Activated T-cell treated with anti-CD3 and anti-CD28 coated beads, Interleukin-2, amount 50 U/mL, for 4 hours (primary cell): Measurements from ENCODE around the gene ABCC4. TPM values are rescaled to one million over a fixed set of nuclear protein-coding genes. Genes with fewer than 3 reads are reported as not detected.
"Not testable (repeated sequence)": the region's sequence is repeated elsewhere in the genome, so short reads cannot be mapped to it uniquely, and the experiment has no call there.

Experiments used
- ATAC-seq, 2 donors: fragments of 200-7000 bp; cut with Tn5 transposase; one replicate each; pipeline ENCODE4 v1.10.0; 2021
- DNase-seq: peaks from one replicate; pipeline ENCODE4 v3.0.0-alpha.2; 2020
- H3K27me3 Mint-ChIP-seq: one replicate; pipeline ENCODE4 v1.8.0; 2021; ENCODE audit warnings: low read depth, mixed read lengths
- H3K36me3 Mint-ChIP-seq: one replicate; pipeline ENCODE4 v1.8.0; 2022; ENCODE audit warnings: mixed read lengths; ENCODE audit not compliant: insufficient read depth
- H3K4me1 Mint-ChIP-seq: one replicate; pipeline ENCODE4 v1.8.0; 2021; ENCODE audit warnings: low read depth, mixed read lengths
- H3K4me3 Mint-ChIP-seq: one replicate; pipeline ENCODE4 v1.8.0; 2021; ENCODE audit warnings: mild to moderate bottlenecking, moderate library complexity, mixed read lengths
- H3K9me3 Mint-ChIP-seq: one replicate; pipeline ENCODE4 v1.8.0; 2021; ENCODE audit warnings: mixed read lengths
- total RNA-seq, 3 donors: library from RNA; stranded (reverse); gene quantifications; one replicate each; pipeline ENCODE4 v1.2.1, GENCODE V29; 2021

The ABCC4 gene
- total RNA-seq, 3 donors from 2014 or later, result 17.6 to 18.5 (median 18.3) TPM

- Mint-ChIP-seq H3K4me3 (no peak overlapping the region), H3K36me3 (peaks cover 44% of the 10 kb centered on the region), H3K27me3 (no peaks in the 10 kb centered on the region), H3K9me3 (peaks cover 11% of the 10 kb centered on the region), H3K4me1 (peaks cover 20% of the 10 kb centered on the region)
- ATAC-seq, result no peak
- DNase-seq, result no peak
Observed at GRCh38 chr13:95174517-95174916, 126.7 kb downstream of the ABCC4 start.

- Mint-ChIP-seq H3K36me3 (peaks cover 23% of the 10 kb centered on the region), H3K27me3 (no peaks in the 10 kb centered on the region), H3K4me1 (no peaks in the 10 kb centered on the region), H3K4me3 (no peak overlapping the region), H3K9me3 (no peaks in the 10 kb centered on the region)
- no peak for DNase-seq
- ATAC-seq, result no peak
Observed at GRCh38 chr13:95168191-95168590, 133.1 kb downstream of the ABCC4 start.

GRCh38 chr13:95167003-95167402 lies 134.2 kb downstream of the ABCC4 start:
- not testable (repeated sequence) for H3K4me1 Mint-ChIP-seq, DNase-seq, ATAC-seq, H3K4me3 Mint-ChIP-seq, H3K27me3 Mint-ChIP-seq, H3K9me3 Mint-ChIP-seq
- H3K36me3 Mint-ChIP-seq, result peaks cover 16% of the 10 kb centered on the region

GRCh38 chr13:95164830-95165229 lies 136.4 kb downstream of the ABCC4 start:
- ATAC-seq (no peak), DNase-seq (no peak)
- Mint-ChIP-seq H3K36me3 (peaks cover 24% of the 10 kb centered on the region), H3K4me3 (no peak overlapping the region), H3K27me3 (no peaks in the 10 kb centered on the region), H3K4me1 (no peaks in the 10 kb centered on the region), H3K9me3 (no peaks in the 10 kb centered on the region)

- H3K9me3 Mint-ChIP-seq, result no peaks in the 10 kb centered on the region
- no peak overlapping the region for H3K4me3 Mint-ChIP-seq
- no peak for DNase-seq
- no peaks in the 10 kb centered on the region for H3K4me1 Mint-ChIP-seq
- H3K36me3 Mint-ChIP-seq, result peaks cover 31% of the 10 kb centered on the region
- no peaks in the 10 kb centered on the region for H3K27me3 Mint-ChIP-seq
- no peak for ATAC-seq
Observed at GRCh38 chr13:95160112-95160906, 140.9 kb downstream of the ABCC4 start.

GRCh38 chr13:95159458-95159857 lies 141.8 kb downstream of the ABCC4 start:
- H3K4me1 Mint-ChIP-seq, result no peaks in the 10 kb centered on the region
- no peak for ATAC-seq

GRCh38 chr13:95156208-95156607 lies 145.0 kb downstream of the ABCC4 start:
- Mint-ChIP-seq H3K27me3 (no peaks in the 10 kb centered on the region), H3K36me3 (peaks cover 36% of the 10 kb centered on the region), H3K4me3 (no peak overlapping the region), H3K9me3 (no peaks in the 10 kb centered on the region), H3K4me1 (no peaks in the 10 kb centered on the region)
- DNase-seq (no peak), ATAC-seq (no peak)

More at GRCh38 chr13:95159458-95159857, 141.8 kb downstream of the ABCC4 start:
- Mint-ChIP-seq H3K27me3 (no peaks in the 10 kb centered on the region), H3K9me3 (no peaks in the 10 kb centered on the region), H3K4me3 (no peak overlapping the region), H3K36me3 (peaks cover 35% of the 10 kb centered on the region)
- no peak for DNase-seq

- H3K9me3 Mint-ChIP-seq, result no peaks in the 10 kb centered on the region
- H3K4me1 Mint-ChIP-seq, result peaks cover 3% of the 10 kb centered on the region
- ATAC-seq, result no peak
- H3K36me3 Mint-ChIP-seq, result peaks cover 33% of the 10 kb centered on the region
- H3K27me3 Mint-ChIP-seq, result no peaks in the 10 kb centered on the region
- no peak overlapping the region for H3K4me3 Mint-ChIP-seq
- no peak for DNase-seq
Observed at GRCh38 chr13:95155504-95155903, 145.7 kb downstream of the ABCC4 start.

GRCh38 chr13:95155093-95155492 lies 146.2 kb downstream of the ABCC4 start:
- no peak overlapping the region for H3K4me3 Mint-ChIP-seq

GRCh38 chr13:95154413-95154886 lies 146.8 kb downstream of the ABCC4 start:
- Mint-ChIP-seq H3K4me1 (peaks cover 3% of the 10 kb centered on the region), H3K36me3 (peaks cover 24% of the 10 kb centered on the region), H3K9me3 (no peaks in the 10 kb centered on the region), H3K4me3 (no peak overlapping the region), H3K27me3 (no peaks in the 10 kb centered on the region)
- ATAC-seq (no peak), DNase-seq (no peak)

More at GRCh38 chr13:95155093-95155492, 146.2 kb downstream of the ABCC4 start:
- no peaks in the 10 kb centered on the region for H3K9me3 Mint-ChIP-seq
- ATAC-seq (no peak), DNase-seq (no peak)
- peaks cover 3% of the 10 kb centered on the region for H3K4me1 Mint-ChIP-seq
- no peaks in the 10 kb centered on the region for H3K27me3 Mint-ChIP-seq
- peaks cover 29% of the 10 kb centered on the region for H3K36me3 Mint-ChIP-seq

- H3K4me1 Mint-ChIP-seq, result peaks cover 3% of the 10 kb centered on the region
- no peak for ATAC-seq
Observed at GRCh38 chr13:95153647-95154412, 147.4 kb downstream of the ABCC4 start.

GRCh38 chr13:95151942-95152587 lies 149.2 kb downstream of the ABCC4 start:
- ATAC-seq (no peak), DNase-seq (no peak)
- H3K4me1 Mint-ChIP-seq, result peaks cover 3% of the 10 kb centered on the region
- H3K9me3 Mint-ChIP-seq, result no peaks in the 10 kb centered on the region
- no peak overlapping the region for H3K4me3 Mint-ChIP-seq
- no peaks in the 10 kb centered on the region for H3K27me3 Mint-ChIP-seq
- H3K36me3 Mint-ChIP-seq, result peaks cover 22% of the 10 kb centered on the region

More at GRCh38 chr13:95153647-95154412, 147.4 kb downstream of the ABCC4 start:
- no peak overlapping the region for H3K4me3 Mint-ChIP-seq
- H3K27me3 Mint-ChIP-seq, result no peaks in the 10 kb centered on the region
- peaks cover 24% of the 10 kb centered on the region for H3K36me3 Mint-ChIP-seq
- no peak for DNase-seq
- no peaks in the 10 kb centered on the region for H3K9me3 Mint-ChIP-seq

- peaks cover 3% of the 10 kb centered on the region for H3K4me1 Mint-ChIP-seq
- ATAC-seq (peak in 1 of 2 donors; percentile 37), DNase-seq (no peak)
- H3K9me3 Mint-ChIP-seq, result no peaks in the 10 kb centered on the region
- no peak overlapping the region for H3K4me3 Mint-ChIP-seq
- no peaks in the 10 kb centered on the region for H3K27me3 Mint-ChIP-seq
- H3K36me3 Mint-ChIP-seq, result peaks cover 18% of the 10 kb centered on the region
Observed at GRCh38 chr13:95150555-95150954, 150.7 kb downstream of the ABCC4 start.

GRCh38 chr13:95146486-95146885 lies 154.8 kb downstream of the ABCC4 start:
- Mint-ChIP-seq H3K36me3 (peaks cover 31% of the 10 kb centered on the region), H3K9me3 (peaks cover 5% of the 10 kb centered on the region), H3K4me1 (peaks cover 5% of the 10 kb centered on the region), H3K4me3 (no peak overlapping the region), H3K27me3 (no peaks in the 10 kb centered on the region)
- no peak for ATAC-seq
- DNase-seq, result no peak
